ENCODE data around the gene RPP40.

The RPP40 gene

GRCh38 chr6:4967301-4968030, 36.4 kb downstream of the RPP40 start:
- TF ChIP-seq, protein P1, sequence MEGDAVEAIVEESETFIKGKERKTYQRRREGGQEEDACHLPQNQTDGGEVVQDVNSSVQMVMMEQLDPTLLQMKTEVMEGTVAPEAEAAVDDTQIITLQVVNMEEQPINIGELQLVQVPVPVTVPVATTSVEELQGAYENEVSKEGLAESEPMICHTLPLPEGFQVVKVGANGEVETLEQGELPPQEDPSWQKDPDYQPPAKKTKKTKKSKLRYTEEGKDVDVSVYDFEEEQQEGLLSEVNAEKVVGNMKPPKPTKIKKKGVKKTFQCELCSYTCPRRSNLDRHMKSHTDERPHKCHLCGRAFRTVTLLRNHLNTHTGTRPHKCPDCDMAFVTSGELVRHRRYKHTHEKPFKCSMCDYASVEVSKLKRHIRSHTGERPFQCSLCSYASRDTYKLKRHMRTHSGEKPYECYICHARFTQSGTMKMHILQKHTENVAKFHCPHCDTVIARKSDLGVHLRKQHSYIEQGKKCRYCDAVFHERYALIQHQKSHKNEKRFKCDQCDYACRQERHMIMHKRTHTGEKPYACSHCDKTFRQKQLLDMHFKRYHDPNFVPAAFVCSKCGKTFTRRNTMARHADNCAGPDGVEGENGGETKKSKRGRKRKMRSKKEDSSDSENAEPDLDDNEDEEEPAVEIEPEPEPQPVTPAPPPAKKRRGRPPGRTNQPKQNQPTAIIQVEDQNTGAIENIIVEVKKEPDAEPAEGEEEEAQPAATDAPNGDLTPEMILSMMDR (IDR thresholded peaks at IDR 0.05; ENCODE audit: control extremely low read depth, extremely low read depth, low read depth, missing control alignments) = no peak
- POLR2A ChIA-PET = no interaction called here
- CTCF ChIA-PET = no interaction called here
- DNase-seq (ENCODE audit: extremely low spot score) = no peak

DNA sequence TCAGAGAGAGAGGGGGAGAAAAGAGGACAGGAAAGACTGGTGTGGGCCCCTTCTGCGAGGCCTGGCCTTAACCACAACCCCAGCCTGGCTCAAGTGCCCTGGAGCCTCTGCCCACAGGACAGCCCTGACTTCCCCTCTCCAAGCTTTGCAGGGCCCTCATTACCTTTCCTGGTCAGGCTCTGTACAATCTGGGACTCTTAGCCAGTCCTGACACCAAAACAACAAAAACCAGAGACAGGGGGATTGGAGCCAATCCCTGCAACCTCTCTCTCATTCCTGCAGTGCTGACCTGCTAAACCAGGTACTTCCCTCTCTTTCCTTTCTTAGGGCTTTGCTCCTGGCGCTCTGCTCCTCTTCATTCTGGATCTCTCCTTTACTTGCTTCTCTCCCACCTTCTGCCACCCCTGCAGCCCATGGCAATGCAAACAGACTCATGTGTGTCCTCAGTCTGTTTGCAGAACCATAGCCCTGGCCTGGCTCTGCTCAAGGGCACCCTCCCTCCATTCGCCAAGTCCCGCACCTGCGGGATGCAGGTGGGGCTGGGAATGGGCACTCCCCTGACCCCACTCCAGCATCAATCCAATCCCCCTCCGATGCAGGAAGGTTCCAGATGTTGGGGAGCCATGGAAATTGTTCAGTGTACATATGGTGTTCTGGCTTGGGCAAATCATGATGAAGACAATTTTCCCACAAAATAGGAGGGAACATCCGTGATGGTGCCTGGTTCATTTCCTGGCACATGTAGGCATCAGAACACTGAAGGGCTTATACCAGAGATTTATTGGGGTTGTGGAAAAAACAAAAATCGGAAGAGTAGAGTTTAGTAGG, 38.1 kb downstream of the RPP40 start:
- ChIA-PET CTCF (no interaction called here), POLR2A (no interaction called here)
- TF ChIP-seq, protein P1 (IDR thresholded peaks at IDR 0.05; ENCODE audit: control extremely low read depth, extremely low read depth, low read depth, missing control alignments) = no peak
- DNase-seq (ENCODE audit: extremely low spot score) = no peak

DNA sequence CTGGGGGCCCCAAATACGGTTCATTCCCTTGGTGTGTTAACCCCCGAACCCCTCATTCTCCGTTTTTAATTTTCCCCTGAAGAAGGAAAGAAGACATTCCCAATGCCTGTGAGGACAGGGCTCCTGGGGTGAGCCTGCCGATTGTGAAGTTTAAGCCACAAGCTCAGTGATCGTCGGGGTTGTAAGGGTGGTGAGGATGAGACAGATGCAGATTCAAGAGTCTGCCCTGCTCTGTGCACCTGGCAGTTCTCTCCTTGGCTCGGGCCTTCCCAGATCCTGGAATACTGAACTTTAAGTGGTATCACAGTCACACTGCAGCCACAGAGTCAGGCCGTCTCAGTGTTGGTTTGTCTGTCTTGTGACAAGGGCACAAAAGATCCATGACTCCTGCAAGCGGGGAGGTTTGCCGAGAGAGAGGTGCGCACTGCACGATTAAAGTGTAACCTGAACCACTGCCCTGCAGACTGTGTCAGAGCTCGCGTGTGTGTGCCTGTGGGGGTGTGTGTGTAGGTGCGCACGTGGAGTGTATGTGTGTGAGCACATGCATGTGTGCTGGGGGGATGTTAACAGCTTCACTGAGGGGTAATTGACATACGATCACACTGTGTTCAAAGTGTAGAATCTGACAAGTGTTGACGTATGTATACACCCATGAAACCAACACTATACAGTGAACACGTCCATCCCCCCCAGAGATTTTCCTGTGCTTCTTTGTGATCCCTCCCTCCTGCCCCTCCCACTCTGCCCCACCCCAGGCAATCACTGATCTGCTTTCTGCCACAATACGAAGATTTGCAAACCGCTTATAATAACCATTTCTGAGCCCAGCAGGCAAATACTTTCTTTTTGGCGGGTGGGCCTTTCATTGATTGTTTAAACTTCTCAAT, 38.9 kb downstream of the RPP40 start:
- DNase-seq (ENCODE audit: extremely low spot score) = no peak
- TF ChIP-seq, protein P1 (IDR thresholded peaks at IDR 0.05; ENCODE audit: control extremely low read depth, extremely low read depth, low read depth, missing control alignments) = no peak
- ChIA-PET POLR2A (no interaction called here), CTCF (no interaction called here)

DNA sequence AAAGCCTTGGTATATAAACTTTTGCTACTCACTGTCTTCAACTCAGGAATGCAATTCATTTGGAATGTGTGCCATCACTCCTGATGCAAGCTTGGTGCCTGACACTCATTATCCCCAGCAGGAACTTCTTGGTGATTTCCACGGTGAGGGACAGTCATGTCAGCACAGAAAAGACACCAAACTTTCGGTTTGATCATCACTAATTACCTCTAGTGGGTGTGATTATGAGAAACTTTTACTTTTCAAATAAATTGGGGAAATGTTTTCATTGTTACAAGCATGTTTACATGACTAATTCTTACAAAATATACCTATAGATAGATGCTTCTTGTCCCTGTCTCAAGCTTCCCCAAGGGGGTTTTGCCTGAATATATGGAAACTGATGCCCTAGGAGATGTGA, 40.9 kb downstream of the RPP40 start:
- TF ChIP-seq, protein P1 (IDR thresholded peaks at IDR 0.05; ENCODE audit: control extremely low read depth, extremely low read depth, low read depth, missing control alignments) = no peak
- DNase-seq (ENCODE audit: extremely low spot score) = no peak
- POLR2A ChIA-PET = no interaction called here
- CTCF ChIA-PET = no interaction called here

DNA sequence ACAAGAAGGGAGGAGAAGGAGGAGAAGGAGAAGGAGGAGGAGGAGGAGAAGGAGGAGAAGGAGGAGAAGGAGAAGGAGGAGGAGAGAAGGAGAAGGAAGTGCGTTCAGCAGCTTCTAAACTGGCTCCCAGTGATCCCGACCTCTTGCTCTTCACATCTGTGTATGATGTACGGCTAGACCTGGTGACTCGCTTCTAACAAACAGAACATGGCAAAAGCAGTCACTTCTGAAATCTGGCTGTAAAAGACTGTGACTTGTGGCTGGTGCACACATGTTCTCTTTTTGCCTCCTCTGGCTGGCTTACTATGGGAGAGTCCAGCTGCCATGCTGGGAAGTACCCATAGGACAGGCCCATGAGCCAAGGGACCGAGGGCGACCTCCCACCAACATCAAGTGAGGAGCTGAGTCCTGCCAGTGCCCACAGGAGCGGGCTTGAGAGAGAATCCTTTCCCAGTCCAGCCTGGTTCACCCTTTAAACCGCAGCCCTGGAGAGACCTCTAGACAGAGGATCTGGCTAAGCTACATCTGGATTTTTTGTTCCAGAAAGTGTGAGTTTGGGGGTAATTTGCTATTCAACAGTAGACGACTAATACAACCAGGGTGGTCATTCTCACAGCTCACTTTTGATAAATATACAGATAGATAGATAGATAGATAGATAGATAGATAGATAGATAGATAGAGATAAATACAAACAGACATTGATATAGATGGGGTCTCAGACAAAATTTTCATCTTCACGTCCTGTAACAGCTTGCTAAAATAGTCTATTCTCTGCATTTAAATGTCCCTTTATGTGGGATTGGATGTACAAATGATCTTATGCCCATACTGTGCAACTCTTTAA, 42.3 kb downstream of the RPP40 start:
- no peak for DNase-seq (ENCODE audit: extremely low spot score)
- TF ChIP-seq, protein P1 (IDR thresholded peaks at IDR 0.05; ENCODE audit: control extremely low read depth, extremely low read depth, low read depth, missing control alignments) = no peak
- ChIA-PET CTCF (interaction anchor here (1.0 kb wide), 1 partner anchor 30 kb away, joined by 3 read pairs; no protein-coding TSS in a partner anchor), POLR2A (interaction anchor here (0.7 kb wide), 1 partner anchor 1626 kb away, joined by 5 read pairs; no protein-coding TSS in a partner anchor)

All from GM10248 (cell line).